Measurements from ENCODE around the gene TYMP. TPM values are rescaled to one million over a fixed set of nuclear protein-coding genes. Genes with fewer than 3 reads are reported as not detected.

TYMP gene
- total RNA-seq, 2 donors from 2014 or later: 90.4 to 95.7 TPM

- H3K4me1 ChIP-seq (ENCODE audit: control insufficient read depth in 1 of 2, low read depth in 2 of 2): peaks cover 0 to 11% of the 10 kb centered on the region in 2 donors
- H3K4me3 ChIP-seq: no peak overlapping the region
- TF ChIP-seq CTCF (IDR thresholded peaks at IDR 0.05): no peak
- H3K27me3 ChIP-seq (replicated peaks; ENCODE audit: insufficient read depth): no peaks in the 10 kb centered on the region
- H3K27ac ChIP-seq: no peak overlapping the region
- H3K9me3 ChIP-seq: no peaks in the 10 kb centered on the region
- H3K36me3 ChIP-seq: no peaks in the 10 kb centered on the region
- DNase-seq (ENCODE audit: low spot score): no peak
- no peak for ATAC-seq (ENCODE audit: insufficient number of reproducible peaks, low FRiP score, low read depth)
These were observed 20.6 kb upstream of the TYMP start for GRCh38 chr22:50550395-50550794.

GRCh38 chr22:50548921-50549790 lies 19.3 kb upstream of the TYMP start:
- H3K27me3 ChIP-seq (replicated peaks; ENCODE audit: insufficient read depth): no peaks in the 10 kb centered on the region
- no peaks in the 10 kb centered on the region for H3K36me3 ChIP-seq
- peak overlapping the region; percentile 49 for H3K4me3 ChIP-seq
- TF ChIP-seq CTCF (IDR thresholded peaks at IDR 0.05): no peak
- no peak for DNase-seq (ENCODE audit: low spot score)
- peaks cover 5 to 19% of the 10 kb centered on the region in 2 donors for H3K4me1 ChIP-seq (ENCODE audit: control insufficient read depth in 1 of 2, low read depth in 2 of 2)
- no peaks in the 10 kb centered on the region for H3K9me3 ChIP-seq
- ATAC-seq (ENCODE audit: insufficient number of reproducible peaks, low FRiP score, low read depth): no peak
- no peak overlapping the region for H3K27ac ChIP-seq

GRCh38 chr22:50548040-50548920 lies 18.5 kb upstream of the TYMP start:
- DNase-seq (ENCODE audit: low spot score) (no peak), ATAC-seq (ENCODE audit: insufficient number of reproducible peaks, low FRiP score, low read depth) (no peak)
- Histone ChIP-seq H3K36me3 (no peaks in the 10 kb centered on the region), H3K27me3 (replicated peaks; ENCODE audit: insufficient read depth) (no peaks in the 10 kb centered on the region), H3K4me1 (ENCODE audit: control insufficient read depth in 1 of 2, low read depth in 2 of 2) (peaks cover 5 to 22% of the 10 kb centered on the region in 2 donors), H3K27ac (no peak overlapping the region), H3K9me3 (no peaks in the 10 kb centered on the region), H3K4me3 (peak overlapping the region; percentile 49)
- TF ChIP-seq CTCF (IDR thresholded peaks at IDR 0.05): no peak

GRCh38 chr22:50547263-50547985 lies 17.6 kb upstream of the TYMP start:
- Histone ChIP-seq H3K9me3 (no peaks in the 10 kb centered on the region), H3K4me3 (no peak overlapping the region), H3K4me1 (ENCODE audit: control insufficient read depth in 1 of 2, low read depth in 2 of 2) (peaks cover 5 to 22% of the 10 kb centered on the region in 2 donors), H3K27ac (no peak overlapping the region), H3K36me3 (no peaks in the 10 kb centered on the region), H3K27me3 (replicated peaks; ENCODE audit: insufficient read depth) (no peaks in the 10 kb centered on the region)
- no peak for TF ChIP-seq CTCF (IDR thresholded peaks at IDR 0.05)
- DNase-seq (ENCODE audit: low spot score) (no peak), ATAC-seq (ENCODE audit: insufficient number of reproducible peaks, low FRiP score, low read depth) (no peak)

Measured in thoracic aorta (tissue), 2 donors.